Measurements from ENCODE around the gene ATP2B1.

DNA sequence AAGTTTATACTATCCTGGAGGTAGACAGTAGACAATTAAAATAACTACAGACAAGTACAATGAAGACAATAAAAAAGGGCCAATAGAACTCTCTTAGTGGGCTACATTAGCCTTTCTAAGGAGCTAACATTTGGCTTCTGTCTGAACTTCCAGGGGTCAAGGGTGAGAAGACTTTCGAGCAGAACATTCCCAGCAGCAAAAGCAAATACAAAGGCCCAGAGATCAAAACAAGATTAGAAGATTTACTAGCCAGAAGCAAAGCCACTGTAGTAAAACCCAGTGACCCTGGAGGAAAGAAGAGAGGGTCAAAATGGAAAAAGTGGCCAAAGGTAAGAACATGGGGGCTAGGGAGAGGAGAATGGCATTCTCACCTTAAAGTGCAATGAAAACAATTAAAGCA is 63.2 kb downstream of the ATP2B1 start:
- TF ChIP-seq, protein P1, sequence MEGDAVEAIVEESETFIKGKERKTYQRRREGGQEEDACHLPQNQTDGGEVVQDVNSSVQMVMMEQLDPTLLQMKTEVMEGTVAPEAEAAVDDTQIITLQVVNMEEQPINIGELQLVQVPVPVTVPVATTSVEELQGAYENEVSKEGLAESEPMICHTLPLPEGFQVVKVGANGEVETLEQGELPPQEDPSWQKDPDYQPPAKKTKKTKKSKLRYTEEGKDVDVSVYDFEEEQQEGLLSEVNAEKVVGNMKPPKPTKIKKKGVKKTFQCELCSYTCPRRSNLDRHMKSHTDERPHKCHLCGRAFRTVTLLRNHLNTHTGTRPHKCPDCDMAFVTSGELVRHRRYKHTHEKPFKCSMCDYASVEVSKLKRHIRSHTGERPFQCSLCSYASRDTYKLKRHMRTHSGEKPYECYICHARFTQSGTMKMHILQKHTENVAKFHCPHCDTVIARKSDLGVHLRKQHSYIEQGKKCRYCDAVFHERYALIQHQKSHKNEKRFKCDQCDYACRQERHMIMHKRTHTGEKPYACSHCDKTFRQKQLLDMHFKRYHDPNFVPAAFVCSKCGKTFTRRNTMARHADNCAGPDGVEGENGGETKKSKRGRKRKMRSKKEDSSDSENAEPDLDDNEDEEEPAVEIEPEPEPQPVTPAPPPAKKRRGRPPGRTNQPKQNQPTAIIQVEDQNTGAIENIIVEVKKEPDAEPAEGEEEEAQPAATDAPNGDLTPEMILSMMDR (conservative IDR thresholded peaks at IDR 0.05; ENCODE audit: low read depth, low read length), result no peak
- TF ChIP-seq EZH2 (IDR thresholded peaks at IDR 0.05; ENCODE audit: low read length, unreplicated experiment) (no peak), EZH2phosphoT487 (IDR thresholded peaks at IDR 0.05; ENCODE audit: borderline replicate concordance, low read length) (no peak)
